ENCODE data around the gene SIX2.

Gene SIX2

GRCh38 chr2:44983836-44984604 lies 25.2 kb downstream of the SIX2 start:
- ChIA-PET POLR2A (no interaction called here), CTCF (interaction anchor here (0.6 to 0.7 kb wide), 2 partner anchors 510 to 898 kb away, joined by 3 read pairs; no protein-coding TSS in a partner anchor)
- TF ChIP-seq ELF4 (IDR thresholded peaks at IDR 0.05) (no peak), FOXA1 (IDR thresholded peaks at IDR 0.05) (no peak), PKNOX1 (IDR thresholded peaks at IDR 0.05) (no peak), SP1 (IDR thresholded peaks at IDR 0.05) (no peak), BHLHE40 (IDR thresholded peaks at IDR 0.05; ENCODE audit: borderline replicate concordance) (no peak)
- DNase-seq (ENCODE audit: extremely low spot score) = no peak

- ChIA-PET CTCF (interaction anchor here (0.6 to 2.1 kb wide), 7 partner anchors 9 to 956 kb away, joined by 3 to 21 read pairs (median 4); no protein-coding TSS in a partner anchor), POLR2A (interaction anchor here (0.5 kb wide), 1 partner anchor 253 kb away, joined by 3 read pairs; no protein-coding TSS in a partner anchor)
- peak; percentile 84 for DNase-seq (ENCODE audit: extremely low spot score)
- TF ChIP-seq ZNF384 (IDR thresholded peaks at IDR 0.05) = no peak
- TF ChIP-seq ELF4 (IDR thresholded peaks at IDR 0.05) = no peak
These were observed 27.5 kb downstream of the SIX2 start for GRCh38 chr2:44981714-44982108.

GRCh38 chr2:44980751-44981713 lies 28.2 kb downstream of the SIX2 start:
- CTCF ChIA-PET = interaction anchor here (1.0 to 2.1 kb wide), 5 partner anchors 8 to 513 kb away, joined by 3 to 21 read pairs (median 4); no protein-coding TSS in a partner anchor
- POLR2A ChIA-PET = interaction anchor here (0.5 kb wide), 1 partner anchor 253 kb away, joined by 3 read pairs; no protein-coding TSS in a partner anchor
- TF ChIP-seq CTBP1 (IDR thresholded peaks at IDR 0.05; ENCODE audit: borderline replicate concordance) (no peak), FOXM1 (IDR thresholded peaks at IDR 0.05; ENCODE audit: borderline replicate concordance) (no peak), SUZ12 (IDR thresholded peaks at IDR 0.05) (no peak), TARDBP (IDR thresholded peaks at IDR 0.05) (no peak), FOXK2 (IDR thresholded peaks at IDR 0.05) (no peak), ARNT (IDR thresholded peaks at IDR 0.05) (no peak)
- DNase-seq (ENCODE audit: extremely low spot score) = no peak

GRCh38 chr2:44979581-44979980 lies 29.7 kb downstream of the SIX2 start:
- TF ChIP-seq FOXM1 (IDR thresholded peaks at IDR 0.05; ENCODE audit: borderline replicate concordance) = no peak
- no peak for TF ChIP-seq TARDBP (IDR thresholded peaks at IDR 0.05)
- TF ChIP-seq SUZ12 (IDR thresholded peaks at IDR 0.05) = no peak
- TF ChIP-seq ZNF384 (IDR thresholded peaks at IDR 0.05) = no peak
- no peak for TF ChIP-seq CTBP1 (IDR thresholded peaks at IDR 0.05; ENCODE audit: borderline replicate concordance)
- no peak for TF ChIP-seq SP1 (IDR thresholded peaks at IDR 0.05)
- TF ChIP-seq HDGF (IDR thresholded peaks at IDR 0.05; ENCODE audit: borderline replicate concordance) = no peak
- ChIA-PET POLR2A (no interaction called here), CTCF (interaction anchor here (0.6 kb wide), 1 partner anchor 204 kb away, joined by 3 read pairs; no protein-coding TSS in a partner anchor)
- no peak for DNase-seq (ENCODE audit: extremely low spot score)

GRCh38 chr2:44975571-44976450 lies 33.4 kb downstream of the SIX2 start:
- DNase-seq (ENCODE audit: extremely low spot score) = no peak
- ChIA-PET CTCF (interaction anchor here (2.2 kb wide), 1 partner anchor 20 kb away, joined by 9 read pairs; no protein-coding TSS in a partner anchor), POLR2A (no interaction called here)
- TF ChIP-seq NFRKB (IDR thresholded peaks at IDR 0.05) = no peak
- no peak for TF ChIP-seq ZNF384 (IDR thresholded peaks at IDR 0.05)
- no peak for TF ChIP-seq PKNOX1 (IDR thresholded peaks at IDR 0.05)
- no peak for TF ChIP-seq FOXK2 (IDR thresholded peaks at IDR 0.05)
- no peak for TF ChIP-seq CTBP1 (IDR thresholded peaks at IDR 0.05; ENCODE audit: borderline replicate concordance)
- TF ChIP-seq BHLHE40 (IDR thresholded peaks at IDR 0.05; ENCODE audit: borderline replicate concordance) = no peak
- no peak for TF ChIP-seq SP1 (IDR thresholded peaks at IDR 0.05)
- TF ChIP-seq HDGF (IDR thresholded peaks at IDR 0.05; ENCODE audit: borderline replicate concordance) = no peak
- TF ChIP-seq FOXA1 (IDR thresholded peaks at IDR 0.05) = no peak
- TF ChIP-seq TARDBP (IDR thresholded peaks at IDR 0.05) = no peak
- no peak for TF ChIP-seq L3MBTL2 (conservative IDR thresholded peaks at IDR 0.05)
- no peak for TF ChIP-seq LEF1 (IDR thresholded peaks at IDR 0.05; ENCODE audit: borderline replicate concordance)
- TF ChIP-seq ARNT (IDR thresholded peaks at IDR 0.05) = no peak

DNA sequence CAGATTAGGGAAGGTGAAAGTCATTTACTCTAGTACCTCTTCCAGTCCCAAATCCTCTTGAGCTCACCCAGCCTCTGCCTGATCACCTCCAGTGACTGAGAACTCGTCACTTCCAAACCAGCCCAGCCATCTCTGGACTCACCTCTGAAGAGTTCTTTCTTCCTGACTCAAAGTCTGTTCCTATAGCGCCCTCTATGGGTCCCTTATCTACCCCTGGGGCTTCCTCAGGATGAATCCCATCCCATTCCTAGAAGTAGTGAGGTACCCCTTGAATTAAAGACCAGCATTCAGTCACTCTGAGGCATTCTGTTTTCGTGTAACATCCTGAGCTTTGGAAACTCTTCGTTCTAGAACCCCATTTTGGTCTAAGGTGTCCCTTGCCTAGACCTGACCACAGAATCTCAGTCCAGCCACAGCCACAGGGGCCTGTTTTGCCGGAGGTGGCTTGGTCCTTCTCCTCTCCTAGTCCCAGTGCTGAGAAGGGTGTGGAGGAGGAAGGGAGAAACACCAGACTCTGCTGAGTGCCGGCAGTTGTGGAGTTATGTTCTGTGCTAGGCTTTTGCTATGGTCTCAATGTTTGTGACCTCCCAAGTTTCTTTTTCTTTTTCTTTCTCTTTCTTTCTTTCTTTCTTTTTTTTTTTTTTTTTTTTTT lies 35.1 kb downstream of the SIX2 start:
- ChIA-PET POLR2A (no interaction called here), CTCF (interaction anchor here (2.1 to 2.2 kb wide), 2 partner anchors 10 to 18 kb away, joined by 6 to 9 read pairs; no protein-coding TSS in a partner anchor)

More for the DNA sequence above, 35.1 kb downstream of the SIX2 start:
- TF ChIP-seq L3MBTL2 (conservative IDR thresholded peaks at IDR 0.05) (no peak), NFRKB (IDR thresholded peaks at IDR 0.05) (no peak), CTBP1 (IDR thresholded peaks at IDR 0.05; ENCODE audit: borderline replicate concordance) (no peak)
- peak; percentile 66 for DNase-seq (ENCODE audit: extremely low spot score)

Measured in HEK293T (cell line).